ENCODE measurements around the gene EEIG1. TPM values are rescaled to one million over a fixed set of nuclear protein-coding genes. Genes with fewer than 3 reads are reported as not detected.

EEIG1 gene
- total and polyA plus RNA-seq, 10 of the 15 experiments (the other 5 are each of a cell fraction or from before 2014, with no cell fraction given): 1.2 to 75.9 (median 9.0) TPM

GRCh38 chr9:127942216-127943010 lies 38.4 kb downstream of the EEIG1 start:
- ChIA-PET SMC1A (ENCODE audit: uncharacterized antibody, unreplicated experiment) (interaction anchor here (0.6 to 7.2 kb wide), 6 partner anchors 34 to 182 kb away, joined by 3 to 84 read pairs (median 4); no protein-coding TSS in a partner anchor), POLR2A (interaction anchor here (0.6 to 1.0 kb wide), 3 partner anchors 9 to 362 kb away, joined by 3 to 4 read pairs (median 3); no protein-coding TSS in a partner anchor), CTCF (interaction anchor here (0.6 to 7.7 kb wide), 40 partner anchors 10 to 244 kb away, joined by 3 to 261 read pairs (median 4); partner anchors contain the start of genes EEIG1, NAIF1, PIP5KL1 and SLC25A25), RAD21 (ENCODE audit: unreplicated experiment) (interaction anchor here (0.7 to 5.0 kb wide), 7 partner anchors 12 to 207 kb away, joined by 3 to 83 read pairs (median 5); partner anchors contain the start of genes EEIG1, PIP5KL1 and TOR2A)
- H3K4me3 ChIP-seq: no peak overlapping the region
- H3K4me2 ChIP-seq (ENCODE audit: control insufficient read depth, insufficient read depth): no peak overlapping the region
- no peak; the same call in 1 of the 2 replicates for TF ChIP-seq HDGF (IDR thresholded peaks at IDR 0.05)
- TF ChIP-seq FOS (IDR thresholded peaks at IDR 0.05; ENCODE audit: borderline replicate concordance, extremely low read depth, insufficient read length): no peak
- TF ChIP-seq IRF5 (IDR thresholded peaks at IDR 0.05; ENCODE audit: borderline replicate concordance): no peak
- no peak for TF ChIP-seq HCFC1 (IDR thresholded peaks at IDR 0.05; ENCODE audit: low read length)
- TF ChIP-seq TAF1 (IDR thresholded peaks at IDR 0.05; ENCODE audit: borderline replicate concordance, low read depth, low read length): no peak
- TF ChIP-seq STAT1 (conservative IDR thresholded peaks at IDR 0.05): 0 out of 2 replicates have a peak, but pooled peaks have one; percentile 62
- no peak for TF ChIP-seq FOXK2 (IDR thresholded peaks at IDR 0.05)
- no peak for TF ChIP-seq REST (IDR thresholded peaks at IDR 0.05; ENCODE audit: low read depth, low read length)
- peak; percentile 76 to 93 (median 90) for TF ChIP-seq CTCF (IDR thresholded peaks at IDR 0.05 in 2 of 3, conservative IDR thresholded peaks at IDR 0.05 in 1 of 3; ENCODE audit: control insufficient read depth in 2 of 3, extremely low read depth in 1 of 3, insufficient read depth in 1 of 3, low read depth in 3 of 3, low read length in 3 of 3)
- peak; percentile 54 for TF ChIP-seq RAD21 (IDR thresholded peaks at IDR 0.05; ENCODE audit: insufficient read depth, low read depth, low read length)
- TF ChIP-seq SMARCA5 (IDR thresholded peaks at IDR 0.05): peak; percentile 47; the same call in 1 of the 2 replicates
- peak; percentile 46 for TF ChIP-seq POLR2A (IDR thresholded peaks at IDR 0.05; ENCODE audit: low read depth, low read length)
- no peak for TF ChIP-seq DPF2 (IDR thresholded peaks at IDR 0.05)
- 0 out of 3 replicates have a peak, but pooled peaks have one; percentile 21 for TF ChIP-seq POU2F2 (IDR thresholded peaks at IDR 0.05; ENCODE audit: borderline replicate concordance, low read depth, low read length)
- peak; percentile 42; the same call in 1 of the 2 replicates for TF ChIP-seq SMC3 (IDR thresholded peaks at IDR 0.05; ENCODE audit: borderline replicate concordance, low read length)
- TF ChIP-seq IKZF1 (conservative IDR thresholded peaks at IDR 0.05): peak; percentile 15; the same call in 1 of the 2 replicates
- peak; percentile 57 to 78; a peak in 2 of 4 replicates for TF ChIP-seq BHLHE40 (IDR thresholded peaks at IDR 0.05; ENCODE audit: borderline replicate concordance in 1 of 2, low read depth in 2 of 2, low read length in 1 of 2)
- peaks cover 2% of the 10 kb centered on the region for H3K79me2 ChIP-seq (ENCODE audit: control insufficient read depth, insufficient read depth, low read length)
- DNase-seq (ENCODE audit: low read depth, low spot score) (no peak), FAIRE-seq (no peak), ATAC-seq (peak; percentile 83)
- H2AFZ ChIP-seq (ENCODE audit: control insufficient read depth, low read depth, low read length): no peak overlapping the region
- WGBS (ENCODE audit: insufficient coverage, insufficient replicate concordance, low lambda C conversion rate, missing lambda C conversion rate): 57% methylated on average over 18 of the region's 18 CpGs
- H3K36me3 ChIP-seq (ENCODE audit: control insufficient read depth in 2 of 2, insufficient read depth in 2 of 2, low read length in 1 of 2): peaks cover 0 to 11% of the 10 kb centered on the region in 2 experiments; a peak in 3 of 4 replicates
- H3K27ac ChIP-seq (ENCODE audit: control insufficient read depth, insufficient read depth): no peak overlapping the region
- no peaks in the 10 kb centered on the region for H3K27me3 ChIP-seq (replicated peaks in 1 of 2; ENCODE audit: control insufficient read depth in 2 of 2, insufficient read depth in 2 of 2, low read length in 1 of 2)
- H4K20me1 ChIP-seq (ENCODE audit: control insufficient read depth, insufficient read depth): no peaks in the 10 kb centered on the region
- H3K4me1 ChIP-seq (ENCODE audit: control insufficient read depth, insufficient read depth, low read length): peaks cover 12% of the 10 kb centered on the region
- BruUV-seq (replicated peaks): no TSS peak
- intact Hi-C loops (cut with micrococcal nuclease; ENCODE audit: unreplicated experiment) (loop anchor here (1.0 kb wide), 2 partner anchors 93 to 175 kb away; no protein-coding TSS in a partner anchor), in situ Hi-C loops (cut with MboI) (no loop called here)
- H3K9ac ChIP-seq (ENCODE audit: control insufficient read depth, insufficient read depth, low read length): no peak overlapping the region
- no peaks in the 10 kb centered on the region for H3K9me3 ChIP-seq (replicated peaks; ENCODE audit: control insufficient read depth, insufficient read depth, low read length)
